MCF 10A (cell line): ENCODE data around the gene TRIML1. TPM values are rescaled to one million over a fixed set of nuclear protein-coding genes. Genes with fewer than 3 reads are reported as not detected.
A peak's percentile ranks its signal among the peaks of the same experiment; 100 is the strongest.

ENCODE experiments used
- BruUV-seq: library from RNA; stranded (reverse); fragments of 400-500 nt; replicated peaks from 2 replicates; lab custom pipeline; 2021; lab: Mats Ljungman, UMichigan
- CTCF ChIA-PET: fragments of 300-600 bp; sonication (Branson Sonifier 250); formaldehyde crosslinking; extraction: SDS; loops from one replicate; lab custom pipeline; 2021; ENCODE audit warnings: antibody characterized with exemption, inconsistent platforms; lab: Yijun Ruan, JAX
- POLR2A ChIA-PET: fragments of 300-600, 350-650 bp; sonication (Branson Sonifier 250); formaldehyde crosslinking; extraction: SDS; loops from one replicate; lab custom pipeline; 2020; ENCODE audit warnings: antibody characterized with exemption, inconsistent platforms; lab: Yijun Ruan, JAX
- DNase-seq: peaks from one replicate; pipeline ENCODE4 v3.0.0-alpha.2; 2018; ENCODE audit not compliant: unreplicated experiment
- H3K27ac Mint-ChIP-seq: one replicate; pipeline ENCODE4 v1.8.0; 2022; ENCODE audit warnings: mild to moderate bottlenecking, low read depth, mixed read lengths; ENCODE audit not compliant: unreplicated experiment
- H3K27me3 Mint-ChIP-seq: one replicate; pipeline ENCODE4 v1.8.0; 2022; ENCODE audit warnings: mixed read lengths; ENCODE audit not compliant: insufficient read depth, unreplicated experiment
- H3K36me3 Mint-ChIP-seq: one replicate; pipeline ENCODE4 v1.8.0; 2022; ENCODE audit warnings: mild to moderate bottlenecking, moderate library complexity, mixed read lengths; ENCODE audit not compliant: insufficient read depth, unreplicated experiment
- H3K4me1 Mint-ChIP-seq: one replicate; pipeline ENCODE4 v1.8.0; 2022; ENCODE audit warnings: mixed read lengths; ENCODE audit not compliant: insufficient read depth, unreplicated experiment
- H3K4me3 Mint-ChIP-seq: one replicate; pipeline ENCODE4 v1.8.0; 2022; ENCODE audit warnings: mild to moderate bottlenecking, moderate library complexity, mixed read lengths; ENCODE audit not compliant: unreplicated experiment
- H3K9me3 Mint-ChIP-seq: one replicate; pipeline ENCODE4 v1.8.0; 2022; ENCODE audit warnings: mixed read lengths; ENCODE audit not compliant: unreplicated experiment
- CTCF ChIP-seq: fragments of 200-600 bp; IDR thresholded peaks from one replicate; pipeline ENCODE4 v1.8.0; 2022; ENCODE audit warnings: antibody characterized with exemption, mild to moderate bottlenecking; ENCODE audit not compliant: unreplicated experiment
- intact Hi-C: fragments of 100-400 bp; cut with micrococcal nuclease; formaldehyde crosslinking; loops from 2 replicates; pipeline ENCODE4 v1.14.1; 2022
- total RNA-seq: library from RNA; stranded (reverse); gene quantifications from 2 replicates; pipeline ENCODE4 v1.2.3, GENCODE V29; 2022

The TRIML1 gene
- total RNA-seq, 1 experiment from 2014 or later: not detected

DNA sequence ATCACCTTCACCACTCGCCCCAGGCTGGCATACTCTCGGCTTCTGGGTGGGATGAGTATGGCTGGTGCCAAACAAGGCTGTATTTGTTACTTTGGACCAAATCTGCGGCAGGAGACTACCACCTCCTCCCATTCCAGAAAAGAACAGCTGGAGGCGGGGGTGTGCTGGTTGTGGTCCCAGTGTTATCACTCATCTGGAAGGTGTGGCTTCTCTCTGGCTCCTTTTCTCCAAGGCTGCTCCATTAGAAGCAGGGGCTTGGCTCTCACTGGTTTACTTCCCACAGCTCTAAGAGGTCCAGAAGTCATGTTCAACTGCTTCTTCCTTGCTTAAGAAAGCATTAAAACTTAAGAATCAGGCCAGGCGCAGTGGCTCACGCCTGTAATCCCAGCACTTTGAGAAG lies 27.3 kb upstream of the TRIML1 start:
- BruUV-seq: no TSS peak
- no peak for TF ChIP-seq CTCF
- DNase-seq: no peak
- Mint-ChIP-seq H3K9me3 (no peaks in the 10 kb centered on the region), H3K27ac (no peak overlapping the region), H3K36me3 (peaks cover 10% of the 10 kb centered on the region), H3K27me3 (no peaks in the 10 kb centered on the region), H3K4me1 (peaks cover 37% of the 10 kb centered on the region), H3K4me3 (no peak overlapping the region)
- intact Hi-C loops: no loop called here
- POLR2A ChIA-PET: no interaction called here
- CTCF ChIA-PET: interaction anchor here (0.6 kb wide), 1 partner anchor 1307 kb away, joined by 3 read pairs; no protein-coding TSS in a partner anchor

DNA sequence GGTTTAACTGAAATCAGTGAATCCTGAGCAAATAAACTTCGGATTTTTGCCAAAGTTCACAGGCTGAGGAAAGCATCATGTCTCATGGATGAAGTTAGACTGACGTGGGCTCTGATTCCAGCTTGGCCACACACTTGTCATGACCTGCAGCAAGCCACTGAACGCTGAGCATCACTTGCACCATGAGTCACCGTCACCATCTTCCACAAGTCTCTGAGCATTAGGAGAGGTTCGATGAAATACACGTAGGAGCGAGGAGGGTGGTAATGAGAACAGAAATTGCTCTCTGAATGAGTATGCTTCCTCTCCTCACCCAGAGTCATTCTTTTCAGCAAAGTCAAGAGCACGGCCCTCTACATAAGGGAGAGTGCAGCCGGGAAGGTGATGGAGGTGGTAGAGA lies 26.1 kb upstream of the TRIML1 start:
- H3K36me3 Mint-ChIP-seq: peaks cover 6% of the 10 kb centered on the region
- intact Hi-C loops: no loop called here
- TF ChIP-seq CTCF: no peak
- H3K9me3 Mint-ChIP-seq: no peaks in the 10 kb centered on the region
- CTCF ChIA-PET: no interaction called here
- POLR2A ChIA-PET: interaction anchor here (0.7 to 1.4 kb wide), 2 partner anchors 14 to 20 kb away, joined by 3 to 4 read pairs; no protein-coding TSS in a partner anchor
- no peak overlapping the region for H3K27ac Mint-ChIP-seq
- H3K4me1 Mint-ChIP-seq: peaks cover 35% of the 10 kb centered on the region
- no peak overlapping the region for H3K4me3 Mint-ChIP-seq
- no peaks in the 10 kb centered on the region for H3K27me3 Mint-ChIP-seq
- no TSS peak for BruUV-seq
- DNase-seq: peak; percentile 72

GRCh38 chr4:188117631-188118324 lies 21.5 kb upstream of the TRIML1 start:
- no peaks in the 10 kb centered on the region for H3K27me3 Mint-ChIP-seq
- no peak overlapping the region for H3K4me3 Mint-ChIP-seq
- peak overlapping the region; percentile 35 for H3K27ac Mint-ChIP-seq
- TF ChIP-seq CTCF: no peak
- H3K9me3 Mint-ChIP-seq: no peaks in the 10 kb centered on the region
- no TSS peak for BruUV-seq
- intact Hi-C loops: no loop called here
- H3K4me1 Mint-ChIP-seq: peaks cover 13% of the 10 kb centered on the region
- ChIA-PET POLR2A (interaction anchor here (0.7 kb wide), 1 partner anchor 1442 kb away, joined by 3 read pairs; no protein-coding TSS in a partner anchor), CTCF (no interaction called here)
- DNase-seq: no peak
- no peaks in the 10 kb centered on the region for H3K36me3 Mint-ChIP-seq

DNA sequence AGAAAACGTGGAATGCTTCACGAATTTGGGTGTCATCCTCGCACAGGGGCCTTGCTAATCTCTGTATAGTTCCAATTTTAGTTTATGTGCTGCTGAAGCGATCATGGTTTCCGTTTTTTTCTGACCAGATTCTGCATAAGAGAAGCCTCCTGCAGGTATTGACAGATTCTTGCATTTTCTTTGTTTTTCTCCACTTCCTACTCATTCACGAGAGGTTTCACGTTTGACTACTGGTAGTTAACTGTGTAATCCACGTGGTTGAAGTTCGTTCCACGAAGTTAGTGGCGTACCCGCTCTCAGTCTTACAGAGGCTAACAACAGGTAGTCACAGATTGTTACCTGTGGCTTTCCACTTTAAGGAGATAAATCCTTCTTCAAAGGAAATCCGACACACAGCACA lies 17.7 kb upstream of the TRIML1 start:
- H3K27me3 Mint-ChIP-seq: no peaks in the 10 kb centered on the region
- H3K4me3 Mint-ChIP-seq: no peak overlapping the region
- ChIA-PET POLR2A (no interaction called here), CTCF (no interaction called here)
- intact Hi-C loops: no loop called here
- H3K4me1 Mint-ChIP-seq: peaks cover 7% of the 10 kb centered on the region
- no peak for TF ChIP-seq CTCF
- no peaks in the 10 kb centered on the region for H3K9me3 Mint-ChIP-seq
- no TSS peak for BruUV-seq
- no peak overlapping the region for H3K27ac Mint-ChIP-seq
- no peaks in the 10 kb centered on the region for H3K36me3 Mint-ChIP-seq
- DNase-seq: no peak
